Measurements from ENCODE around the gene TLE3.

The TLE3 gene

GRCh38 chr15:70092464-70093027, 5.2 kb downstream of the TLE3 start:
- peaks cover 83% of the 10 kb centered on the region for H3K36me3 ChIP-seq
- TF ChIP-seq CTCF (IDR thresholded peaks at IDR 0.05; ENCODE audit: low read depth, low read length), result no peak
- no peaks in the 10 kb centered on the region for H3K27me3 ChIP-seq (ENCODE audit: insufficient read depth, low read depth, severe bottlenecking)
- DNase-seq, result no peak
- H3K4me3 ChIP-seq (ENCODE audit: low read depth, low read length), result no peak overlapping the region
- no peaks in the 10 kb centered on the region for H3K9me3 ChIP-seq (ENCODE audit: severe bottlenecking)
- peak overlapping the region; percentile 62 for H3K27ac ChIP-seq

GRCh38 chr15:70091726-70092463, 5.8 kb downstream of the TLE3 start:
- Histone ChIP-seq H3K36me3 (peaks cover 89% of the 10 kb centered on the region), H3K27ac (peak overlapping the region; percentile 62), H3K27me3 (ENCODE audit: insufficient read depth, low read depth, severe bottlenecking) (no peaks in the 10 kb centered on the region), H3K4me3 (ENCODE audit: low read depth, low read length) (no peak overlapping the region), H3K9me3 (ENCODE audit: severe bottlenecking) (no peaks in the 10 kb centered on the region)
- no peak for DNase-seq
- no peak for TF ChIP-seq CTCF (IDR thresholded peaks at IDR 0.05; ENCODE audit: low read depth, low read length)

- no peak for TF ChIP-seq CTCF (IDR thresholded peaks at IDR 0.05; ENCODE audit: low read depth, low read length)
- no peak overlapping the region for H3K4me3 ChIP-seq (ENCODE audit: low read depth, low read length)
- H3K36me3 ChIP-seq, result peaks cover 97% of the 10 kb centered on the region
- H3K27me3 ChIP-seq (ENCODE audit: insufficient read depth, low read depth, severe bottlenecking), result no peaks in the 10 kb centered on the region
- no peaks in the 10 kb centered on the region for H3K9me3 ChIP-seq (ENCODE audit: severe bottlenecking)
- DNase-seq, result no peak
- H3K27ac ChIP-seq, result no peak overlapping the region; the same call in 1 of the 2 replicates
Observed at GRCh38 chr15:70090436-70091296, 7.1 kb downstream of the TLE3 start.

GRCh38 chr15:70089692-70089971, 8.1 kb downstream of the TLE3 start:
- Histone ChIP-seq H3K27ac (peak overlapping the region; percentile 68), H3K27me3 (ENCODE audit: insufficient read depth, low read depth, severe bottlenecking) (no peaks in the 10 kb centered on the region), H3K9me3 (ENCODE audit: severe bottlenecking) (no peaks in the 10 kb centered on the region), H3K4me3 (ENCODE audit: low read depth, low read length) (no peak overlapping the region), H3K36me3 (peaks cover 97% of the 10 kb centered on the region)
- no peak for TF ChIP-seq CTCF (IDR thresholded peaks at IDR 0.05; ENCODE audit: low read depth, low read length)
- DNase-seq, result no peak

- Histone ChIP-seq H3K27me3 (ENCODE audit: insufficient read depth, low read depth, severe bottlenecking) (no peaks in the 10 kb centered on the region), H3K4me3 (ENCODE audit: low read depth, low read length) (no peak overlapping the region), H3K36me3 (peaks cover 97% of the 10 kb centered on the region), H3K9me3 (ENCODE audit: severe bottlenecking) (no peaks in the 10 kb centered on the region), H3K27ac (peak overlapping the region; percentile 68)
- TF ChIP-seq CTCF (IDR thresholded peaks at IDR 0.05; ENCODE audit: low read depth, low read length), result 0 out of 2 replicates have a peak, but pooled peaks have one; percentile 12
- peak; percentile 69 for DNase-seq
Observed at GRCh38 chr15:70088887-70089691, 8.6 kb downstream of the TLE3 start.
